NCI-H510A (cell line): ENCODE results near the gene KCNG1.
"Not testable (repeated sequence)": the region's sequence is repeated elsewhere in the genome, so short reads cannot be mapped to it uniquely, and the experiment has no call there.

Experiments used
- DNase-seq: peaks from one replicate; lab custom pipeline; 2025; lab: John Stamatoyannopoulos, UW

Gene KCNG1

GRCh38 chr20:51022803-51023616 is at the start of gene KCNG1:
Gene KCNG1, minus strand, starts transcription at chr20:51023107. Its CDS starts 12,769 bp downstream, at chr20:51010338.
- DNase-seq, result no peak

- DNase-seq, result no peak
Observed at GRCh38 chr20:51070621-51071020, 47.7 kb upstream of the KCNG1 start.

GRCh38 chr20:51067792-51068191 is 44.9 kb upstream of the KCNG1 start:
- DNase-seq, result no peak

GRCh38 chr20:51065615-51066014 is 42.7 kb upstream of the KCNG1 start:
- no peak for DNase-seq

GRCh38 chr20:51064137-51064536 is 41.2 kb upstream of the KCNG1 start:
- no peak for DNase-seq

- no peak for DNase-seq
Observed at GRCh38 chr20:51062065-51062464, 39.2 kb upstream of the KCNG1 start.

GRCh38 chr20:51061418-51062045 is 38.6 kb upstream of the KCNG1 start:
- DNase-seq, result no peak

GRCh38 chr20:51060301-51060700 is 37.4 kb upstream of the KCNG1 start:
- DNase-seq, result no peak

- no peak for DNase-seq
Observed at GRCh38 chr20:51059862-51060261, 37.0 kb upstream of the KCNG1 start.

- DNase-seq, result no peak
Observed at GRCh38 chr20:51058017-51058416, 35.1 kb upstream of the KCNG1 start.

GRCh38 chr20:51054233-51054632 is 31.3 kb upstream of the KCNG1 start:
- DNase-seq, result no peak

- no peak for DNase-seq
Observed at GRCh38 chr20:51050531-51051075, 27.7 kb upstream of the KCNG1 start.

- DNase-seq, result no peak
Observed at GRCh38 chr20:51046021-51046985, 23.4 kb upstream of the KCNG1 start.

GRCh38 chr20:51045492-51045891 is 22.6 kb upstream of the KCNG1 start:
- DNase-seq, result not testable (repeated sequence)

- DNase-seq, result no peak
Observed at GRCh38 chr20:51044796-51045195, 21.9 kb upstream of the KCNG1 start.

GRCh38 chr20:51043811-51044210 is 20.9 kb upstream of the KCNG1 start:
- no peak for DNase-seq

- DNase-seq, result no peak
Observed at GRCh38 chr20:51042657-51043247, 19.8 kb upstream of the KCNG1 start.

- no peak for DNase-seq
Observed at GRCh38 chr20:51042064-51042463, 19.2 kb upstream of the KCNG1 start.

GRCh38 chr20:51037532-51038115 is 14.7 kb upstream of the KCNG1 start:
- no peak for DNase-seq

- no peak for DNase-seq
Observed at GRCh38 chr20:51036827-51037531, 14.1 kb upstream of the KCNG1 start.

- DNase-seq, result no peak
Observed at GRCh38 chr20:51036226-51036625, 13.3 kb upstream of the KCNG1 start.
